HG02610 (cell line): ENCODE results near the gene RCHY1.
"Not testable (repeated sequence)": the region's sequence is repeated elsewhere in the genome, so short reads cannot be mapped to it uniquely, and the experiment has no call there.

Experiments used
- ATAC-seq: cut with Tn5 transposase; IDR thresholded peaks from one replicate; pipeline ENCODE4 v1.9.1; 2021; ENCODE audit warnings: mild to moderate bottlenecking, moderate library complexity; ENCODE audit not compliant: unreplicated experiment

Gene RCHY1

DNA sequence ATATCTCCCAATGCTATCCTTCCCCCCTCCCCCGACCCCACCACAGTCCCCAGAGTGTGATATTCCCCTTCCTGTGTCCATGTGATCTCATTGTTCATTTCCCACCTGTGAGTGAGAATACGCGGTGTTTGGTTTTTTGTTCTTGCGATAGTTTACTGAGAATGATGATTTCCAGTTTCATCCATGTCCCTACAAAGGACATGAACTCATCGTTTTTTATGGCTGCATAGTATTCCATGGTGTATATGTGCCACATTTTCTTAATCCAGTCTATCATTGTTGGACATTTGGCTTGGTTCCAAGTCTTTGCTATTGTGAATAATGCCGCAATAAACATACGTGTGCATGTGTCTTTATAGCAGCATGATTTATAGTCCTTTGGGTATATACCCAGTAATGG lies 5.2 kb upstream of the RCHY1 start:
- ATAC-seq: not testable (repeated sequence)

DNA sequence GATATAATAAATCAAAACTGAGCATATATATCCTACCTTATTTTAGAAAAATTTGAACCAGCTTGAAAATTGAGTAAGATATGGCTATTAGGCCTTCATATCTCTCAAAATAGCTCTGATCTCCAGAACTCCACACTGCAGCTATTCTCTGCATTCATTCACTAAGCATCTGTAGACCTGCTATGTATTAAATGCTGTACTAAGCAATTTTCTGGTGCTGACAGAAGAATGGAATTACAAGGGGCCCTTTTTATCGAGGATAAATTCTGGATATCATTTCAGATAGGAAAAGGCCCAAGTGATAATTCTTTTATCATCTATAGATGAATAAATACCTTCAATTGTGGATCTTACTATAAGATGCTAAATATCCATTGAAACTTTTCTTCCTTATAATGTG lies 1.9 kb upstream of the RCHY1 start:
- no peak for ATAC-seq

DNA sequence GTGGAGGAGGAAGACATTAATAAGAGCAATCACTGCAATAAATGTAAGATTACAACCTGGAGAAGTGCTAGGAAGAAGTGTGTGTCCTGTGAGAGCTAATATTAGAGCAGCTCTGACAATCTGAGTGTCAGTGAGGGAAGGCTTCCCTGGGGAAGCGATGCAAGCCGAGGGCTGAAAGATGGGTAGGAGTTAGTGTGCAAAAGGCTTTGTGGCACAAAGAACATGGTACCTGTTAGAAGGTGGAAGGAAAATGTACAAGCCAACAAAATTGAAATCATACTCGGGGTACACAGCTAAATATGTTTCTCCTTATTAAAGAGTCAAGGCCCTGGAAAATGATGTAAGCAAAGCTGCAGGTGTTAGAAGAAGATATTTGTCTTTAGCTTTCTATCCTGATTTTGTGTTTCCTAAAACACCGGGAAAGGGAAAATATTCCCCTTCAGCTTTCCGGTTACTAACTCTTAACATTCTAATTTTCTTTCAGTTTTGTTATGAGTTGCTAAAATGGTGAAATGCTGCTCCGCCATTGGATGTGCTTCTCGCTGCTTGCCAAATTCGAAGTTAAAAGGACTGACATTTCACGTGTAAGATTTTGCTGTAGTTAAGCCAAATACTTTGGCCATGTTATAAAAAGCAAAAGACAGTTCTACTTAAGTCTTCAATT lies 878 bp upstream of the RCHY1 start:
- ATAC-seq: peak; percentile 1

DNA sequence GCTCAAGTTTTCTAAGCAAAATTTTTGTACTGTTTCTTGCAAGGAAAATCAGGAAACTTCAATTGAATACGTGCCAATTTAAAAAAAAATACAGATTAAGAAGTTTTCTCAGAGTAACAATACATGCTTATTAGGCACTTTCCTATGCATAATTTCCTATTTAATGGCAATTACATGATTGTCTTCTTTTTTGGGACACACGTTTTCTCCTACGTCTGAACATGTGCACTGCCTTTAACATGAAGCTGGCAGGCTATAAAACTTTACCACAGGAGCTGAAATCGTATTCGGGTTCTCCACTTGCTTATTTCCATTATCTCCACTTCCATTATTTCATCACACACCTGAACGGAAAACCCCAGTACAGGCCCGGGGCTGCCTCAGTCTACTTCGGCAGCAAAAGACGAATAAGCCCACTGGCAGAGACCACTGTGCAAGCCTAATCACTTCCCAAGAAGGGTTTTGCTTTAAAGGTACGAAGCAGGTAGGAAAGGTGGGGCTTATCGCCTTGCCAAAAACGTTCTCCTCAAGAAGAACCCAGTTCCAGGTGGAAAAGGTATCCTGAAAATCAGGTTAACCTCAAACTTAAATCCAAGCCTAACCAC lies 575 bp downstream of the RCHY1 start:
- ATAC-seq: no peak

DNA sequence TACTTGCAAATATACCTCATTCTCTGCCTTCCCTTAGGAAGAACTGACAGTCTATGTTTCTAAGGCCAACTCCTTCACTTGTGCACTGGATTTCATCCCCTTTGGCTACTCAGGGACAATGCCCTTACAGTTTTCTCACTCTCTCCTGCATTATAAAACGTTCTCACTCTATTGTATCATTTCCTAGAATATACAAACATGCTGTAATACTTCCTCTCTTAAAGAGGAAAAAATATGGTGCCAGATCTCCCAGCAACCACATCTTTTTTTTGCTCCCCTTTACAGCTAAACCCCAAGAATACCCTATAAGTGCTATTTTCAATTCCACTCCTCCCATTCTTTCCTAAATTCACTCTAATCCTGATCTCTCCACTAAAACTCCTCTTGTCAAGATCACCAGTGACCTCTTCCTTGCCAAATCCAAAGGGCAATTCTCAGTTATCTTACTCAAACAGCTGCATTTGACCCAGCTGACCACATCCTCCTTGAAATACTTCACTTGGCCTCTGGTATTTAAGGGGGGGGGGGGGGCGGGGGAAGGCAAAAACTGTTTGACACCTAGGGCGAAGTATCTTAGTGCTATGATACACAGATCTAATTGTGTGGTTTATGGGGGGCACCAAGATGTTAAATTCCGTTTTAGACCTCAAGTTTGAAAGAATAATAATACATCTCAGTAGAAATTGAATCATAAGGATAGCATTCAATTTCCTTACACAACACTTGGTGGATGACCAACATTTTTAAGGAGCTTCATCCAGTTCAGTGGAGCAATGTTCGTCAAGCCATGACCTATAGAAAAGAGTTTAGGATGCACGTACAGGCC lies 1.6 kb downstream of the RCHY1 start:
- no peak for ATAC-seq

DNA sequence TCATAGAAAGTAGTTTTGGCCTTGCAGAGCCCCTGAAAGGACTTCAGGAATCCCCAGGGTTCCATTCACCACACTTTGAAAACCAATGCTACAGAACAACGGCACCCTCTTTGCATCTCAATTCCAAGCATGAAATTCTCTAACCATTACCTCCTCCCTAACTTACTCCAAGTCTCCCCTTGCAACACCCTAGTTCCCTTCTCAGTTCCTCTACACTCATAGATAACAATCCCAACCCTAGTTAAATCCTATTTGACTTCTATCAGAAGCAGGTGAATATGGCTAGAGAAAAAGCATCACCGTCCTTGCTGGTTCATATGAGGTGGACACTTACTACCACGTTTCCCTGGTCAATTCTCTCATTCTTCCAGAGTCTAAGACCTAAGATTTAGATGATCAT lies 2.4 kb downstream of the RCHY1 start:
- ATAC-seq: no peak

DNA sequence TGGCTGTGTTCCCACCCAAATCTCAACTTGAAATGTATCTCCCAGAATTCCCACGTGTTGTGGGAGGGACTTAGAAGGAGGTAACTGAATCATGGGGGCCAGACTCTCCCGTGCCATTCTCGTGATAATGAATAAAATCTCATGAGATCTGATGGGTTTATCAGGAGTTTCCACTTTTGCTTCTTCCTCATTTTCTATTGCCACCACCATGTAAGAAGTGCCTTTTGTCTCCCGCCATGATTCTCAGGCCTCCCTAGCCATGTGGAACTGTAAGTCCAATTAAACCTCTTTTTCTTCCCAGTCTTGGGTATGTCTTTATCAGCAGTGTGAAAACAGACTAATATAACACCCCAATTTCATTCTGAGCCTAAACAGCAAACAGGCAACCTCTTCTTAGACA lies 4.6 kb downstream of the RCHY1 start:
- not testable (repeated sequence) for ATAC-seq

DNA sequence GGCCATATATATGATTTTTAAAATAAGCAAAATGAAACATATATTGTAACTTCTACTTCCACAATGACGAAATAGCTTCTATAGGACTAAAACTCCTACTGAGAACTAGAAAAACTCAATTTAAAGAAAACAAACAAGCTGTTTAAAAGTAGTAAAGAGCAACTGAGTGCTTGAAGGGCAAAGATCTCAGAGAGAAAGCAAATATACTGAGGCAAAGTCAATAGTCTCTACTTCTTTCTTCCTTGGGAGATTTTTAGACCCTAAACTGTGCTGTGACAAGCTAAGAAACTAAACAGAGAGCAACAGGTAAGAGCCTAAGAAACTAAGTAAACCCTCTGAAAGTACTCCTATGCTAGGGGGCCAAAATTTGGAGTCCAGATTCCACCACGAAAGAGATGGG lies 8.6 kb downstream of the RCHY1 start:
- no peak for ATAC-seq

DNA sequence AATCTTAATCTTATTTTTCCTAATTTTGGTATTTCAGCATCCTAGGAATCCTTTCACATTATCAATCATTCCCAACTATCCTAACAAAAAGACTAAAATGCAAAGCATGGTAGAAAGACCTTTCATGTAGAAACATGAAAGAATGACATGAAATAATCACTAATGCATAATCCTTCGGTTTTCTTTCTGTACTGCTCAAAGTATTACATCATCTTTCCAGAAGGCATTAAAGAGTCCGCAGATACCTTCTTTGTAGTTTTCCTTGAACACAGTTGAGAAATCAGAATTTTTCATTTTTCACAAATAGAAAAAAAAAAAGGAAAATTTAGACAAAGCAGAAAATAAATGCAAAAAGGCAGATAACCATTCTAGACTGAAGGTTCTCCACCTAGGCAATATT lies 11.5 kb downstream of the RCHY1 start:
- ATAC-seq: no peak

DNA sequence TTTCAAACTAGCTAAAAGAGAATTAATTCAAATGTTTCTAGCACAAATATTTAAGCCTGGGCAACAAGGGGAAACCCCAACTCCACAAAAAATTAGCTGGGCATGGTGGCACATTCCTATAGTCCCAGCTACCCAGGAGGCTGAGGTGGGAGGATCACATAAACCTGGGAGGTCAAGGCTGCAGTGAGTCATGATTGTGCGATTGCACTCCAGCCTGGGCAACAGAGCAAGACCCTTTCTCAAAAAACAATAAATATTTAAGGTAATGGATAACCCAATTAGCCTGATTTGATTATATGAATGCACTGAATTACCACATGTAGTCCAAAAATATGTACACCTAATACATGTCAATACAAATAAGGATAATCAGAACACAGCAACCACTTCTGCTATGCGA lies 14.3 kb downstream of the RCHY1 start:
- ATAC-seq: no peak

DNA sequence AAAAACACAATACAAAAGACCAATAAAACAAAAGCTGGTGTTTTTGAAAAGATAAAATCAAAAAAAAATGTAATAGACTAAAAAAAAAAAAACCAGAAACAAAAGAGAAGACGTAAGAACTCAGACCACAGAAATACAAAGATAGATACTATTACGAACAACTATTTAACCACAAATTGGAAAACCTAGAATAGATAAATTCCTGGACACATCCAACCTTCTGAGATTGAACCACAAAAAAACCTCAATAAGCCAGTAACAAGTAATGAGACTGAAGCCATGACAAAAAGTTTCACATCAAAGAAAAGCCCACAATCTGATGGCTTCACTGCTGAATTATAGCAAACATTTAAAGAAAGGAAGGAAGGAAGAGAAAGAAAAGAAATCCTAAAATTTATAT lies 16.2 kb downstream of the RCHY1 start:
- ATAC-seq: no peak

DNA sequence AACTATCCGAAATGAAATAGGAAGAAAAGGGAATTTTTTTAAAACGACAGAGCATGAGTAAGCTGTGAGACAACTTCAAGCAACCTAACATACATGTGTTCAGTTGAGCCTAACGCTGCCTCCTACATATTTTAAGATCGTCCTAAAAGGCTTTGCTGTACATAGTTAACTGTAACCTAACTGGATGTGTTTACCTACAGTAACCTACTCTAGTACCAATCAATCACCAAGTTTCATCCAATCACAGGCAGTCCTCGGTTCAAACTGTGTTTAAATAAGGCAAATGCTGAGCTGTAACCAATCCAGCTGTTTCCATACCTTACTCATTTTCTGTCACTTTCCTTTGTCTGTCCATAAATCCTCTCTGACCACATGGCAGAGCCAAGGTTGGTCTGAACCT lies 17.1 kb downstream of the RCHY1 start:
- ATAC-seq: no peak

DNA sequence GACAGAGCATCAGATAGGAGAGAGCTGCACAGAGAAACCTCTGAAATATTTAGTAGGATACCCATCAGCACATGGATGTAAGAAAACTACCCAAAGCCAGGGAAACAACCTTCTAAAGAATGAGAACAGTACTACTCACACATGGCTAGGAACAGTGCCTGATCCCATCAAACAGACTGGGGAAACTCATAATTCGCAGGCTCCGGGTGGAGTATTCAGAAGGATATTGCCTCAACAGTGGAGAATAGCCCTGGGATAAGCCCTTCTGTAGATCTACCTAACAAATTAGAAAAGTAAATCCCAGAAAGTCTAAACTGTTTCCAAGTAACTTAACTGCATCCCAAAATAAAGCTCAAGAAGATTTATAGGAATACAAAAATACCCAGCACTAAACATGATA lies 17.8 kb downstream of the RCHY1 start:
- ATAC-seq: no peak

DNA sequence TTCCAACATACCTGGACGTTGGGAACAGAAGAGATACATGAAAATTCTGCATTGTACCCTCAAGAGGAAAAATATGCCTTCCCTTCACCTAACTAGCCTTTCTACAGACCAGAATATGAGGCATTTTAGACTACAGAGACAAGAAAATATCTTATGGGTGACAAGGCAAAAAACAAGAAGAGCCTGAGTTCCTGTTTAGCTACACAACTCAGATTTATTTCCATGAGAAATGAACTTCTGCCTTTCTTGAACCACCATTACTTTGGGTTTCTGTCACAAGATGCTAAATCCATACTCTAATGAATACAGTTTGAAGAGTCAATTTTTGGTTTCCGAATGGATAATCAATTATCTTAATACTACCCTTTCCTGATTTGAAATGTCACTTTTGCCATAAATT lies 18.7 kb downstream of the RCHY1 start:
- ATAC-seq: no peak

DNA sequence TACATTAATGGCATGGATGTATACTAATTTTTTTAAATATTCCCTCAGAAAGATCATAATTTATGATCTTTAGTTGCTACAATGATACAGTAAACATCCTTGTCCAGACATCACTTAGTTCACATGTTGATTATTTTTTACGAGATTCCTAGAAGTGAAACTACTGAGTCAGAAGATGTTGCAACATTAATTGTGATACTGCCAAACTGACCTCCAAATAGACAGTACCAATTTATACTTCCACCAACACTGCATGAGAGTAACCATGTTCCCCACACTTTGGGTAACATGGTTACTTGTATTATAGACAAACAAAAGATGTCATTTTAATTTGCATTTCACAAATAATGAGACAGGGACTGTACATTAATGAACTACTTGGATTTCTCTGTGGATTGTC lies 19.6 kb downstream of the RCHY1 start:
- peak; percentile 51 for ATAC-seq

DNA sequence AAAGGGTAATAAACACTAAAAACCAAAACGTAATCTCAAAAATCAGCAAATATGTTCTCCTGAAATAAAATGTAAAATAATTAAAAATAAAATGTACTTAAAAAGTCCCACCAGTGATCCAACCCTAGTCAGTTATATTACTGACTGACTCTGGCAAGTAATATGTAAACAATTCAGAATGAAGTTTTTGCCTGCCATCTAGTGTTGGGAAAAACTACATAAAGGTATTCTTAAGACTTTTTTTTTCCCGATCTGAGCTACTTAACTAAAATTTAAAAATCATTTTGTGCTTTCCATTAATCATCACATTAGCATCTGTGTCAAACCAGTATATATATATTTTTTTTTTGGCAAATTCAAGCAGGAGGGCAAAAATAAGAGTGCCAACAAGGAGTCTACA lies 24.0 kb downstream of the RCHY1 start:
- ATAC-seq: no peak

DNA sequence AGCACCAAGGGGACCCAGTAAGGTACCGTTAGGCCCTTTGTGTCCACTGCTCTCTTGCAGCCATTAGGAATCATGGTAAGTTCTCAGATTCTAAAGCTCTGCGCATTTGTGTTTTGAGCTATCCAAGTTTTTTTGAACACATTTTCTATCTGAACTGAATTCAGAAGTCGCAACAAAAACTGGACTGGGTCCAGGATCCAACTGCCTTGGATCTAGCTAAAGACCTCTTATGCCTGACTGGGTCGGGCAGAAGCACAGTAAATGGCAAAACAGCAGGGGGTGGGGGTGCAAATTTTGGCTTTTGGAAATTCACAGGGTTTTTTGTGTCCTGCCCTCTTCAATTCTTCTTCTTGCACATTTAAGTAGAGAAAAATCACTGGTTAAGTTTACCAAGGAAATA lies 30.0 kb downstream of the RCHY1 start:
- no peak for ATAC-seq

DNA sequence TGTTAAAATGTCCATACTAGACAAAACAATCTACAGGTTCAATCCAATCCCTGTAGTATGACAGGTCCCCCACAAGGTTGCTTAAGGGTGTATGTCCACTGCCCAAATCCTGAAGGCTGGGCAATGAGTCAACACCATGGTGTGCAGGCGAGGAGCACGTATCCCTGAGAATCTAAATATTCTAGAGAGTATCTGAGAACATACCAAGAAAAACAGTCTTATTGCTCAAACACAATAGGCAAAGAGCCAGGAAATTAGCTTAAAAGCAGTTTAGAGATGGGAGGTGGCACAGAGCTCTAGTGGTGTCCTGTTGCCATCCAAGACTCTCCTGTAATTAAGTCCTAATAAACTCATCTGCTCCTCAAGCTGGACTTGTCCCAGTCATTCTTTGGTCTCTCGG lies 37.0 kb downstream of the RCHY1 start:
- ATAC-seq: no peak

DNA sequence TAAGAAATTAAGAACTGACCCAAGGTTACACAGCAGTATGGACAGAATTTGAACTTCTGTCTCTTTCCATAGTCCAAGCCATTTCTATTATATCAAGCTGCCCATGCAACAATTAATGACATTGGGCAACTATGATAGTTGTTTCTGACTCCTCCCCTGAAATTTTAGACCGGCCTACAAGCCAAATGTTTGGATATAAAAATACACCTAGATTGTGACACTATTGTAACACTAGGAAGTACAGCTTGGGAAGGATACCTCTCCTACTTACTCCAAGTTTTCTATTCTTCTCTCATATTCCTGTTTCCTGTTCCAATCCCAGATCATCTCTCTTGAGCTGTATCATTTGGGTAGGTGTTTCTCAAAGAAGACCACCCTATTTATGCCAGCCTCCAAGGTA lies 43.5 kb downstream of the RCHY1 start:
- no peak for ATAC-seq

DNA sequence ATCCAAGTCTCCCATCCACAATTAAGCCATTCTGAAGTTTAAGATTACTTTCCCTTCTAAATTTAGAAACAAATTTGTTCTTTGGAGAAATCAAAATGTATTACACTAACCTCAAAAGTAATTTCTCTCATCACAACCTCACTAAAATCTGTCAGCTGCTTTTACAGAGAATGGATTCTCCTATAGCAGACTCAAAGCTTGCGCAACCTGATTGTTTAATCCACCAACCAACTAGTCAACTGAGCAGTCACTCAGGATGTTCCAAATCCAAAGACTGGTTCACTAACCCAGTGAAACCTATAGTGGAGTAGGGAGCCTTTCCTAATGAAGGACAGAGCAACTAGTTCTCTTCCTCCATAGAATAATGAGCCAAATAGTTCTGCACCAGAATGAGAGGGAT lies 44.3 kb downstream of the RCHY1 start:
- ATAC-seq: no peak

DNA sequence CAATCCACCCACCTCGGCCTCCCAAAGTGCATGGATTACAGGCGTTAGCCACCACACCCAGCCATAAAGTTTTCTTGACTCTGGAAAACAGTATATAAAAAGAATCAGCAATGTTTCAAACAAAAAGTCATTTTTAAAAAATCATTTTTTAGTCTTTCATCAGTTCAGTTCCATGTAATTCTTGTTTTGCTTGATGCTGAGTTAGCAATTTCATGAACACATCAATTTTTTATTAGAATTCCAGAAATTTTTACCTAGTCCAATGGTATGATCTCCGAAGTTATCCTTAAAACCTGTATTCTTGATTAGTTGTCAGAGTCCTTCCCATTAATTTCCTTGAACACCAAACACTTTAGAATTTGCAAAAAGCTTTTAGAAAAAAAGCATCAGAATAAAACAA lies 56.8 kb downstream of the RCHY1 start:
- no peak for ATAC-seq

DNA sequence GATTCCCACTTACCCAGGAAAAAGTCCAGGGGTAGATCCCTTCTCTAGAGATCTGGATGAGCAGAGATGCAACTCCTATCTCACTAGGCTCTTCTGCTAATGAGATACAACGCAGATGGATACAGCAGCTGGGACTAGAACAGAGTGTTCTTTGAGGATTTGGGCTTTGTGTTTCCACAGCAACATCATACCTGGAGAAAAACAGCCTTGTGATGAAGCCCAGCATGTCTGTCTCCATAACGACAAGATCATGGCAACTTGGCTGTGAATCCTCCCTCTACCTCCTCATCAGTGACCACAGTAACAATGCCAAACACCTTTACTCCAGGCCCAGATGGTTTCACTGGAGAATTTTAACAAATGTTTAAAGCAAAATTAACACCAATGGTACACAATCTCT lies 80.1 kb downstream of the RCHY1 start:
- ATAC-seq: no peak
